Endothelial cell (in vitro differentiated cells): Measurements from ENCODE around the gene PLEKHG7. TPM values are rescaled to one million over a fixed set of nuclear protein-coding genes. Genes with fewer than 3 reads are reported as not detected.

Source experiments
- DNase-seq: peaks from one replicate; pipeline ENCODE4 v3.0.0; 2021; ENCODE audit warnings: low spot score
- H3K27ac Mint-ChIP-seq: one replicate; pipeline ENCODE4 v1.8.0; 2021; ENCODE audit warnings: mixed read lengths, inconsistent platforms; ENCODE audit not compliant: unreplicated experiment
- H3K27me3 Mint-ChIP-seq: one replicate; pipeline ENCODE4 v1.8.0; 2021; ENCODE audit warnings: mild to moderate bottlenecking, moderate library complexity, mixed read lengths, inconsistent platforms; ENCODE audit not compliant: unreplicated experiment
- H3K36me3 Mint-ChIP-seq: one replicate; pipeline ENCODE4 v1.8.0; 2021; ENCODE audit warnings: mild to moderate bottlenecking, low read depth, mixed read lengths, inconsistent platforms; ENCODE audit not compliant: unreplicated experiment
- H3K4me1 Mint-ChIP-seq: one replicate; pipeline ENCODE4 v1.8.0; 2021; ENCODE audit warnings: mild to moderate bottlenecking, mixed read lengths, inconsistent platforms; ENCODE audit not compliant: unreplicated experiment
- H3K4me3 Mint-ChIP-seq: one replicate; pipeline ENCODE4 v1.8.0; 2021; ENCODE audit warnings: mild to moderate bottlenecking, mixed read lengths, inconsistent platforms; ENCODE audit not compliant: unreplicated experiment
- H3K9me3 Mint-ChIP-seq: one replicate; pipeline ENCODE4 v1.8.0; 2021; ENCODE audit warnings: mixed read lengths, inconsistent platforms; ENCODE audit not compliant: unreplicated experiment
- total RNA-seq: library from RNA; stranded (reverse); fragmentation: NEBNext Ultra II Directional; extraction: Animal tissue kit (Norgen Biotek cat#: 25700); gene quantifications from one replicate; pipeline ENCODE4 v1.2.1, GENCODE V29; 2021; ENCODE audit not compliant: unreplicated experiment
- TF ChIP-seq, protein P1 (sequence below): fragments of 200-600 bp; sonication (generic); IDR thresholded peaks from one replicate; pipeline ENCODE4 v1.5.0; 2021; ENCODE audit warnings: antibody characterized with exemption; ENCODE audit not compliant: unreplicated experiment

PLEKHG7 gene
- total RNA-seq, 1 donor from 2014 or later = not detected

DNA sequence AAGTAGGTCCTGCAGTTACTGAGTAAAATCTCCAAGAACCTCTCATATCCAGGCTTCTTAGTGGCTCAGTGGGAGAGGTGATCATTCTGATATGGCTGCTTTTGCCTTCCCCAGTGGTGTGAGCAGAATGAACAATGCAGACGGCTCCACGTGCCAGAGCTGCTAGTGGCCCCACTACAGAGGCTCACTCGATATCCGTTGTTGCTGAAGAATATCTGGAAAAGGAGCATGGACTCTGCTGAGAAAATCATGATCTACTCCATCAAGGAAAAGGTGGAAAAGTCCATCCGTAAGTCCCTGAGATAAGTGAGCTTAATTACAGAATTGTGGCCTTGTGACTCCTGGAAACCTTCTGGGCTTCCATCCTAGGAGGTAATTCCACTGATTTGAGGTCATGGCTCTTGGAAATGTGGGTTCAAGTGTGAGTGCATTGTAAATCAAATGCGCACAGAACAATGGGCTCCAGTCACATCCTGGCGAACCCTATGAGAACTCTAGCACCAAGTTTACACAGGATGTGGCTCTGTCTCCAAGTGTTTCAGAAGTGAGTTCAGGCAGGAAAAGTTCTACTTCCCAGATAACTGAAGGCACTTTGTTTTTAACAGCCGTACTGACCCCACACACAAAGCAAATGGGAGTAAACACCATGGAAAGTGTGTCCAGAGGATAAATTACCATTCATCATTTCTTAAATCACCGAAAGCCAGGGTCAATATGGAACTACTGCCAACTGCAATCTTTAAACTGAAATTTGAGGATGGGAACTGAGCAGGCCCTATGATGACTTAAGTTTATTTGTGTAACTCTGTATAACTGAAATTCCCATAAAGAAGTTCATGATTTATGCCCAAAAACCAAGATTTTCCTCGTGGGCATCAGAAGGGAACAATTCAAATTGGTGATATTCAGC, 51.4 kb downstream of the PLEKHG7 start:
- H3K36me3 Mint-ChIP-seq = no peaks in the 10 kb centered on the region
- peaks cover 6% of the 10 kb centered on the region for H3K27me3 Mint-ChIP-seq
- peaks cover 27% of the 10 kb centered on the region for H3K4me1 Mint-ChIP-seq
- no peak for DNase-seq
- peak overlapping the region; percentile 92 for H3K27ac Mint-ChIP-seq
- TF ChIP-seq, protein P1, sequence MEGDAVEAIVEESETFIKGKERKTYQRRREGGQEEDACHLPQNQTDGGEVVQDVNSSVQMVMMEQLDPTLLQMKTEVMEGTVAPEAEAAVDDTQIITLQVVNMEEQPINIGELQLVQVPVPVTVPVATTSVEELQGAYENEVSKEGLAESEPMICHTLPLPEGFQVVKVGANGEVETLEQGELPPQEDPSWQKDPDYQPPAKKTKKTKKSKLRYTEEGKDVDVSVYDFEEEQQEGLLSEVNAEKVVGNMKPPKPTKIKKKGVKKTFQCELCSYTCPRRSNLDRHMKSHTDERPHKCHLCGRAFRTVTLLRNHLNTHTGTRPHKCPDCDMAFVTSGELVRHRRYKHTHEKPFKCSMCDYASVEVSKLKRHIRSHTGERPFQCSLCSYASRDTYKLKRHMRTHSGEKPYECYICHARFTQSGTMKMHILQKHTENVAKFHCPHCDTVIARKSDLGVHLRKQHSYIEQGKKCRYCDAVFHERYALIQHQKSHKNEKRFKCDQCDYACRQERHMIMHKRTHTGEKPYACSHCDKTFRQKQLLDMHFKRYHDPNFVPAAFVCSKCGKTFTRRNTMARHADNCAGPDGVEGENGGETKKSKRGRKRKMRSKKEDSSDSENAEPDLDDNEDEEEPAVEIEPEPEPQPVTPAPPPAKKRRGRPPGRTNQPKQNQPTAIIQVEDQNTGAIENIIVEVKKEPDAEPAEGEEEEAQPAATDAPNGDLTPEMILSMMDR = no peak
- H3K9me3 Mint-ChIP-seq = no peaks in the 10 kb centered on the region
- H3K4me3 Mint-ChIP-seq = no peak overlapping the region

- H3K4me3 Mint-ChIP-seq = no peak overlapping the region
- TF ChIP-seq, protein P1 = no peak
- no peaks in the 10 kb centered on the region for H3K36me3 Mint-ChIP-seq
- peaks cover 4% of the 10 kb centered on the region for H3K27me3 Mint-ChIP-seq
- peaks cover 30% of the 10 kb centered on the region for H3K4me1 Mint-ChIP-seq
- no peak overlapping the region for H3K27ac Mint-ChIP-seq
- DNase-seq = no peak
- H3K9me3 Mint-ChIP-seq = no peaks in the 10 kb centered on the region
These were observed 54.3 kb downstream of the PLEKHG7 start for GRCh38 chr12:92756898-92757596.

DNA sequence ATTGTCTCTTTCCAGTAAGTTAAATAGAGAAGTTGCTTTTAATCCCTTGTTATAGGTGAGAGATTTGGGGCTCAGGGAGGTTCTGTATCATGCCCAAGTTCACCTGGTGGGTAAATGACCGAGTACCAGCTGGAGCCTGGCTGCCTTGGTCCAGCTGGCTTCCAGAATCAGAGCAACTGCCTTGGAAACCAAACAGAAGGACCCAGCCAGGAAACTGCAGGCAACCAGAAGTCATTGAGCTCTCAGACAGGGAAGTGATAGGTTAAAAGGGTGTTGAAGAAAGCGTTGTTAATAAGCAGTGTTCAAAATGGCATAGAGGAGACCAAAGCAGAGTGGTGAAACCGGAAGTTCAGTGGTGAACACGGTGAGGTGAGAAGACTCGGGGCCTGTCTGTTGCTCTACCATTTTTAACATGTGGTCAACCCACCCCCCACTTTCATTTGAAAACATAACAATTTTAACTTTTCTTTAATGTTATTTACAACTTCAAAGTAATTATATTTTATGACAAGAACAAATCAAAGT, 54.9 kb downstream of the PLEKHG7 start:
- peaks cover 28% of the 10 kb centered on the region for H3K4me1 Mint-ChIP-seq
- no peak for DNase-seq
- H3K36me3 Mint-ChIP-seq = no peaks in the 10 kb centered on the region
- H3K9me3 Mint-ChIP-seq = no peaks in the 10 kb centered on the region
- H3K27ac Mint-ChIP-seq = no peak overlapping the region
- H3K4me3 Mint-ChIP-seq = no peak overlapping the region
- H3K27me3 Mint-ChIP-seq = peaks cover 4% of the 10 kb centered on the region
- TF ChIP-seq, protein P1 = no peak

- Mint-ChIP-seq H3K4me1 (peaks cover 15% of the 10 kb centered on the region), H3K27ac (no peak overlapping the region), H3K27me3 (no peaks in the 10 kb centered on the region), H3K36me3 (no peaks in the 10 kb centered on the region), H3K9me3 (no peaks in the 10 kb centered on the region), H3K4me3 (no peak overlapping the region)
- no peak for DNase-seq
- TF ChIP-seq, protein P1 = no peak
These were observed 57.0 kb downstream of the PLEKHG7 start for GRCh38 chr12:92759634-92760268.
